ENCODE results near the gene KRT14. TPM values are rescaled to one million over a fixed set of nuclear protein-coding genes. Genes with fewer than 3 reads are reported as not detected.

KRT14 gene
- total RNA-seq, 3 donors from 2014 or later (not counting 1 experiment from before 2014, with no cell fraction given): not detected

DNA sequence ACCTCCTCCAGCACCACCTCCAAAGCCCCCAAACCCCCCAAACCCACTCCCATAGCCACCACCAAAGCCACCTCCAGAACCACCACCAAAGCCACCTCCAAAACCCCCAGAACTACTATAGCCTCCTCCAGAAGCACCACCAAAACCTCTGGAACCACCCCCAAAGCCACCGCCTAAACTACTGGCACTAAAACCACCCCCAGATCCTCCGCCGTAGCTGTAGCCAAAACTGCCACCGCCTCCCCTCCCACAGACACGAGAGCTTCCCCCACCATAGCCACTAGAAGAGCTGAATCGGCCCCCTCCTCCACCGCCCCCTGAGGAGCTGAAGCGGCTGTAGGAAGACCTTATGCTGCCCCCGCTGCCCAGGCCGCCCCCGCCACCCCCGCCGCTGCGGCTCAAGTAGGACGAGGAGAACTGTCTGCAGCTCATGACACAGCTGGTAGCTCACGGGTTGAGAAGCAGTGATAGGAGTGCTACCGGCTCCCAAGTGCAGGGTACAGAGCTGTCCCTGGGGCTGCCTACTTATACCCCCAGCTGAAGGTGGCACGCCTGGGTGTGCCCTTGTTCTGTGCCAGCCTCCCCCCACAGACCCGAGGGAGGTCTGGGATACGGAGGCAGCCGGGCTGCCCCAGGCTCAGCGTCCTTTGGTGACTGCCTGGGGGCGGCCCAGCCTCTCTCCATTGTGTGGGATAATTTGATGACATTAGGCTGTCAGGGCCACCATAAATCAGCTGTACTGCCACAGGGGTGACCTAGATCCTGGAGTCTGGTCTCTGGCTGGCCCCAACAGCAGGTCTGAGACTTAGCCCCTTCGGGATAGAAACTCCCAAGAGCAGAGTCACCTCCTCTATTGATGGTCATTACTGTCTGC, 14.9 kb downstream of the KRT14 start, which contains the start of gene KRT9:
Gene KRT9, minus strand, starts transcription at position 499 of the 874 bp plus-strand sequence. Its CDS starts 67 bp downstream, at position 432.
- no peak for DNase-seq
- peaks cover 16 to 25% of the 10 kb centered on the region in 2 donors for H3K27me3 Mint-ChIP-seq (ENCODE audit: low read depth in 2 of 2)
- Histone ChIP-seq H3K27ac (ENCODE audit: low read length) (no peak within 1 kb of the TSS), H3K36me3 (ENCODE audit: control insufficient read depth, insufficient read depth, low read length) (no peaks in the 10 kb centered on the region), H3K27me3 (ENCODE audit: control insufficient read depth, insufficient read depth, low read length) (no peaks in the 10 kb centered on the region), H3K9me3 (ENCODE audit: control insufficient read depth, insufficient read depth, low read length) (peaks cover 14% of the 10 kb centered on the region), H3K4me1 (ENCODE audit: control insufficient read depth, insufficient read depth, low read length) (peaks cover 8% of the 10 kb centered on the region), H3K4me3 (ENCODE audit: low read length) (no peak within 1 kb of the TSS)
- peaks cover 10 to 20% of the 10 kb centered on the region in 2 donors for H3K4me1 Mint-ChIP-seq
- no peak within 1 kb of the TSS for H3K4me3 Mint-ChIP-seq
- peaks cover 0 to 6% of the 10 kb centered on the region in 2 donors for H3K9me3 Mint-ChIP-seq
- intact Hi-C loops (cut with micrococcal nuclease): no loop called here
- ATAC-seq: no peak
- H3K27ac Mint-ChIP-seq: no peak within 1 kb of the TSS
- WGBS (ENCODE audit: insufficient coverage): 63% methylated on average over 24 of the region's 24 CpGs
- TF ChIP-seq, protein P1, sequence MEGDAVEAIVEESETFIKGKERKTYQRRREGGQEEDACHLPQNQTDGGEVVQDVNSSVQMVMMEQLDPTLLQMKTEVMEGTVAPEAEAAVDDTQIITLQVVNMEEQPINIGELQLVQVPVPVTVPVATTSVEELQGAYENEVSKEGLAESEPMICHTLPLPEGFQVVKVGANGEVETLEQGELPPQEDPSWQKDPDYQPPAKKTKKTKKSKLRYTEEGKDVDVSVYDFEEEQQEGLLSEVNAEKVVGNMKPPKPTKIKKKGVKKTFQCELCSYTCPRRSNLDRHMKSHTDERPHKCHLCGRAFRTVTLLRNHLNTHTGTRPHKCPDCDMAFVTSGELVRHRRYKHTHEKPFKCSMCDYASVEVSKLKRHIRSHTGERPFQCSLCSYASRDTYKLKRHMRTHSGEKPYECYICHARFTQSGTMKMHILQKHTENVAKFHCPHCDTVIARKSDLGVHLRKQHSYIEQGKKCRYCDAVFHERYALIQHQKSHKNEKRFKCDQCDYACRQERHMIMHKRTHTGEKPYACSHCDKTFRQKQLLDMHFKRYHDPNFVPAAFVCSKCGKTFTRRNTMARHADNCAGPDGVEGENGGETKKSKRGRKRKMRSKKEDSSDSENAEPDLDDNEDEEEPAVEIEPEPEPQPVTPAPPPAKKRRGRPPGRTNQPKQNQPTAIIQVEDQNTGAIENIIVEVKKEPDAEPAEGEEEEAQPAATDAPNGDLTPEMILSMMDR (IDR thresholded peaks at IDR 0.05): no peak
- H3K36me3 Mint-ChIP-seq: no peaks in the 10 kb centered on the region

DNA sequence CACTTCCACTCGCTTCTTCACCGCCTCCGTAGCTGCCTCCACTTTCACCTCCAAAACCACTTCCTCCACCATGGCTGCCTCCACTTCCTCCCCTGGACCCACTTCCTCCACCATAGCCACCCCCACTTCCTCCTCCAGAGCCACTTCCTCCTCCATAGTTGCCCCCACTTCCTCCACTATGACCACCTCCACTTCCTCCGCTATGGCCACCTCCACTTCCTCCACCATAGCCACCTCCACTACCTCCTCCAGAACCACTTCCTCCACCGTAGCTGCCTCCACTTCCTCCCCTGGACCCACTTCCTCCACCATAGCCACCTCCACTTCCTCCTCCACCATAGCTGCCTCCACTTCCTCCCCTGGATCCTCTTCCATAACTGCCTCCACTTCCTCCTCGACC, 19.4 kb downstream of the KRT14 start:
- H3K27ac Mint-ChIP-seq: peak overlapping the region; percentile 76 to 84
- DNase-seq (peak in 1 of 2 donors; percentile 14), ATAC-seq (peak in 1 of 3 donors; percentile 20)
- peaks cover 0 to 6% of the 10 kb centered on the region in 2 donors for H3K9me3 Mint-ChIP-seq
- H3K4me3 ChIP-seq (ENCODE audit: low read length): no peak overlapping the region
- peaks cover 12 to 22% of the 10 kb centered on the region in 2 donors for H3K4me1 Mint-ChIP-seq
- WGBS (ENCODE audit: insufficient coverage): 41% methylated on average over 6 of the region's 6 CpGs
- intact Hi-C loops (cut with micrococcal nuclease): no loop called here
- H3K36me3 ChIP-seq (ENCODE audit: control insufficient read depth, insufficient read depth, low read length): no peaks in the 10 kb centered on the region
- H3K4me3 Mint-ChIP-seq: no peak overlapping the region
- H3K36me3 Mint-ChIP-seq: no peaks in the 10 kb centered on the region
- H3K27me3 ChIP-seq (ENCODE audit: control insufficient read depth, insufficient read depth, low read length): peaks cover 3% of the 10 kb centered on the region
- TF ChIP-seq, protein P1 (IDR thresholded peaks at IDR 0.05): no peak
- peaks cover 17% of the 10 kb centered on the region for H3K9me3 ChIP-seq (ENCODE audit: control insufficient read depth, insufficient read depth, low read length)
- H3K27me3 Mint-ChIP-seq (ENCODE audit: low read depth in 2 of 2): peaks cover 13 to 33% of the 10 kb centered on the region in 2 donors
- peak overlapping the region; percentile 58 for H3K27ac ChIP-seq (ENCODE audit: low read length)
- peaks cover 8% of the 10 kb centered on the region for H3K4me1 ChIP-seq (ENCODE audit: control insufficient read depth, insufficient read depth, low read length)

DNA sequence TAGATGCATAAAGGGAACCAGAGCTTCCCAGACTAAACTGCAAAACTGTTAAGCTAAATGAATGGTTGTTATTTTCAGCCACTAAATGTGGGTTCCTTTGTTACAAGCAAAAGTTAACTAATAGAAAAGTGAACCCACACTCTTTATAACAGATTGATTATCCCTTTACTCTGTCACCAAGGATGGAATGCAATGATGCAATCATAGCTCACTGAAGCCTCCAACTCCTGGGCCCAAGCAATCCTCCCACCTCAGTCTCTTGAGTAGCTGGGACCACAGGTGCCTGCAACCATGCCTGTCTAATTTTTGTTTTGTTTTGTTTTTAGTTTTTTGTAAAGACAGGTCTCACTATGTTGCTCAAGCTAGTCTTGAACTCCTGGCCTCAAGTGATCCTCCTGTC, 21.4 kb downstream of the KRT14 start:
- Histone ChIP-seq H3K4me1 (ENCODE audit: control insufficient read depth, insufficient read depth, low read length) (peaks cover 8% of the 10 kb centered on the region), H3K9me3 (ENCODE audit: control insufficient read depth, insufficient read depth, low read length) (peaks cover 17% of the 10 kb centered on the region), H3K36me3 (ENCODE audit: control insufficient read depth, insufficient read depth, low read length) (no peaks in the 10 kb centered on the region), H3K27me3 (ENCODE audit: control insufficient read depth, insufficient read depth, low read length) (peaks cover 3% of the 10 kb centered on the region), H3K27ac (ENCODE audit: low read length) (no peak overlapping the region), H3K4me3 (ENCODE audit: low read length) (no peak overlapping the region)
- Mint-ChIP-seq H3K4me3 (no peak overlapping the region), H3K27me3 (ENCODE audit: low read depth in 2 of 2) (peaks cover 8 to 39% of the 10 kb centered on the region in 2 donors), H3K9me3 (peaks cover 0 to 6% of the 10 kb centered on the region in 2 donors), H3K27ac (no peak overlapping the region), H3K36me3 (no peaks in the 10 kb centered on the region), H3K4me1 (peaks cover 12 to 22% of the 10 kb centered on the region in 2 donors)
- intact Hi-C loops (cut with micrococcal nuclease): no loop called here
- TF ChIP-seq, protein P1 (IDR thresholded peaks at IDR 0.05): no peak
- ATAC-seq (no peak), DNase-seq (no peak)

All from natural killer cell (primary cell).